HTERT RPE-1 (cell line): ENCODE results near the gene PLSCR2.
"Not testable (repeated sequence)": the region's sequence is repeated elsewhere in the genome, so short reads cannot be mapped to it uniquely, and the experiment has no call there.

Experiments
- in situ Hi-C: fragments of 300-500 bp; cut with MboI; formaldehyde crosslinking; loops from 4 replicates; pipeline ENCODE4 v1.14.3; 2020; ENCODE audit warnings: low sequenced_read_pairs

Gene PLSCR2

DNA sequence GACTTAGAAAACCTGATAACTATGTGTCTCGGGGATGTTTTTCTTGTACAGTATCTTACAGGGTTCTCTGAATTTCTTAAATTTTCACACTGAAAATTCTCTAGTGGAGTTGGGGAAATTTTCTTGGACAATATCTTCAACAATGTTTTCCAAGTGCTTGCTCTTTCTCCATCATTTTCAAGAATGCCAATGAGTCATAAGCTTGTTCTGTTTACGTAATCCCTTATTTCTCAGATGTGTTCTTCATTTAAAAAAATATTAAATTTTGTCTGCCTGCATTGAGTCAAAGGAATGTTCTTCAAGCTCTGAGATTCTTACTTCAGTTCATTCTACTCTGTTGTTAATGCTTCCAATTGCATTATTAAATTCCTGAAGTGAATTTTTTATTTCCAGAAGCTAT is 21.9 kb upstream of the PLSCR2 start:
- in situ Hi-C loops: no loop called here

DNA sequence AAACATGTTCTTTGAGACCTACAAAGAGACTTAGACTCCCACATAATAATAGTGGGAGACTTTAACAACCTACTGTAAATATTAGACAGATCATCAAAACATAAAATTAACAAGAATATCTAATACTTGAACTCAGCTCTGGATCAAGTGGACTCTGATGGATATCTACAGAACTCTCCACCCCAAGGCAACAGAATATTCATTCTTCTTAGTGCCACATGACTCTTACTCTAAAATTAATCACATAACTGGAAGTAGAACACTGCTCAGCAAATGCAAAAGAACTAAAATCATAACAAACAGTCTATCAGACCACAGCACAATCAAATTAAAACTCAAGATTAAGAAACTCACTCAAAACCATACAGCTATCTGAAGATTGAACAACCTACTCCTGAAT is 15.9 kb upstream of the PLSCR2 start:
- in situ Hi-C loops: no loop called here

DNA sequence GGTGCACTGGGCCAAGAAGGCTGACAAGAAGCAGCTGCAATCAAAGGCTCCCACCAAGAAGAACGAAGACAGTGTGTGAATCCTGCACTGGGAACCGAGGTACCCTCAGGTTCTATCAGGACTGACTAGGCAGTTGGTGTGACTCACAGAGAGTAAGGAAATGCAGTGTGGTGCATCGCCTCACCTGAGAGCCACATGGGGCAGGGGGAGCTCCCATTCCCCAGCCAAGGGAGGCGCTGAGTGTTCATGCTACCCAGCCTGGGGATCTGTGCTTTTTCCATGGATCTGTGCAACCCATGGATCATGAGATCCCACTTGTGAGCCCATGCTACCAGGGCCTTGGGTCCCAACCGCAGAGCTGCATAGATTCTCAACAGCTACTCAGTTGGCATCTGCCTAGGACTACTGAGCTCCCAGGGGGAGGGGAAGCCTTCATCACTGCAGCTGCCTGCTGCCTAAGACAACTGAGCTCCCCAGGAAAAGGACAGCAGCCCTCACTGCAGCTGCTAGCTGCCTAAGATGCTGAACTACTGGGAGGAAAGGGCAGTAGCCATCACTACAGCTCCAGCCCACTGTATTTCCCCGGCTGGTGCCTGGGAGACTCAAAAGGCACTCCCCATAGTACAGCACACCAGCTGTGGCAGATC is 6.9 kb upstream of the PLSCR2 start:
- in situ Hi-C loops: no loop called here

DNA sequence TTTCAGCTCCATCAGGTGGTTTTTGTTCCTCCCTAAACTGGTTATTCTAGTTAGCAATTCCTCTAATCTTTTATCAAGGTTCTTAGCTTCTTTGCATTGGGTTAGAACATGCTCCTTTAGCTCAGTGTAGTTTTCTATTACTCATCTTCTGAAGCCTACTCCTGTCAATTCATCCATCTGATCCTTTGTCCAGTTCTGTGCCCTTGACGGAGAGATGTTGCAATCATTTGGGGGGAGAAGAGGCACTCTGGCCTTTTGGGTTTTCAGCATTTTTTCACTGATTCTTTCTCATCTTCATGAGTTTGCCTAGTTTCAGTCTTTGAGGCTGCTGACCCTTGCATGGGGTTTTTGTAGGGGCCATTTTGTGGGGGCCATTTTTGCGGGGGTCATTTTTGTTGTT is 5.6 kb upstream of the PLSCR2 start:
- in situ Hi-C loops: not testable (repeated sequence)

DNA sequence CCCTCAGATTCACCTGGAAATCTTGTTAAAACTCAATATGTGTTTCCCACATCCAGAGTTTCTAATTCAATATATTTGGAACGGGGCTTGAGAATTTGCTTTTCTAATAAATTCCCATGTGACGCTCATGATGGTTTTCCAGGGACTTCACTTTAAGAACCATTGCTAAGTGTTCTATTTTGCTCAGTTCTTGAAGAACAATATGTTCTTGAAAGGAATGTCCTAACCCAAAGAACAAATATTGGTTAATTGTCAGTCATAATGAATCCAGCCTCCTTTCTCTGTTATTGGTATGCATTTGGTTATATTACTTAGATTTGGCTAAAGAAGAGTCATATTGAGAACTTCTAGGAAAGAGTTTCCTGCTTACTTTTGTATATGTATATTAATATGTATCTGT is 4.4 kb upstream of the PLSCR2 start:
- in situ Hi-C loops: no loop called here

DNA sequence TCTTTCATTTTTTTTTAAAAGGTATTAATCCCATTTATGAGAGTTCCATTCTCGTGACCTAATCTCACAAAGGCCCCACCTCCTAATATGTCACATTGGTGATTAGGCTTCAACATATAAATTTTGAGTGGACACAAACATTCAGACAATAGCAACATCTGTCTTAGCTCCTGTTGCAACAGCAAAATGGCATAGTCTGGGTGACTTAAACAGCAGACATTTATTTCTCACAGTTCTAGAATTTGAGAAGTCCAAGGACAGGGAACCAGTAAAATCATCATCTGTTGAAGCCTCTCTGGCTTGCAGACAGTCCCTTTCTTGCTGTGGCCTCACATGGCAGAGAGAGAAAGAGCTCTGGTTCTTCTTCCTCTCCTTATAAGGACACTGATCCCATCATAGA is 3.2 kb upstream of the PLSCR2 start:
- in situ Hi-C loops: no loop called here

DNA sequence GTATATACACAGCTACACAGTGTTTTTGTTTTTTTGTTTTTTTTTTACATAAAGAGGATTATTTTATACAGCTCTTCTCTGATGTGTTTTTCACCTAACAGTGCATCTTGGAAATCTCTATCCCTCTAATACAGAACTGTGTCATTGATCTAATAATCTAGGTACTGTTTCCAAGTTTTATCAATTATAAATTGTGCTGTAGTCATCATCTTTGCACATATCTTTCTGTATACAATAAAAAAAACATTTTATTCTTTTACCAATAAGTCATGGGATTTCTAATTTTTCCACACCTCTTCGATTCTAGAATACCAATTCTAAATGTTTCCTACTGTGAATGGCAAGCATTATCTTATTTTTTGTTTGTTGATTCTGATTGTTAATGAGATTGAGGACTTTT is 1.7 kb upstream of the PLSCR2 start:
- in situ Hi-C loops: no loop called here

DNA sequence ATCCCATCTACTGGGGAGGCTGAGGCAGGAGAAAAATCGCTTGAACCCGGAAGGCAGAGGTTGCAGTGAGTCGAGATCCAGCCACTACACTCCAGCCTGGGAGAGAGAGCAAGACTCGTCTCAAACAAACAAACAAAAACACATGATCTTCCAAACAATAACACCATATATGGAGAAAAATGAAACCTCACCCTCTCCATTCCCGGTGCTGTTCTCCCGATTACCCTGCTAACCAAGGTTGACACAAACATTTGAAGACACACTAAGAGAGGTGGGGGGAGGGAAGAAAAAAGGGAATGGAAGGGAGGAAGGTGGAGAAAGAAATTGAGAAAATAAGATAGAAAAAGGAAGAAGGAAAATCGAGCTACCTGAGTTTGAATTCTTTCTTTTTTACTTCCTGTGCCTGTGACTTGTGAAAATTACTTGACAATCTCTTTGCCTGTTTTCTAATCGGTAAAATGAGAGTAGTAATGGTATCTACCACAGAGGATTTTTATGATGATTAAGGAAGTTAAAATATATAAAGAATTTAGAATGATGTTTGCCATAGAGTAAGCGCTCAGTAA is 1.1 kb upstream of the PLSCR2 start:
- in situ Hi-C loops: no loop called here

DNA sequence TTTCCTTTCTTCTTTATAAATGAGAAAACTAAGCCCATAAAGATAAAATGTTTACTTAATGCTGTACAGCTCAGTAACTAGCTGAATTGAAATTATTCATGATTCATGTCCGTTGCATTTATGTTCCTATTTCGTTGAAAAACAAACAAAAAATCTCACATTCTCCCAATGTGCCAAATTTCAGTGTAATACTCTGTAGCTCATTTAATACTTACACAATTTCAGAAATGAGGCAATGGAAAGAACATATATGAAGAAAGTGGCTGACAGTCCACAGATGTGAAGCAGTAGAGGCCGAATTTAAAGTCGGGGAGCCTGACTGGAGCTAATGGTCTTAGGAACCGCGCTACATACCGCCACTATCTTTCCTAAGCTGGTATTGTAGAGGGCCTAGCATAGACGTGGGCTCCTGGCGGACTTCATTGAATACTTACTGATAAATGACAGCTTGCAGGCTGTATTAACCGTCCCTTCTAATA is 651 bp downstream of the PLSCR2 start:
- in situ Hi-C loops: no loop called here

DNA sequence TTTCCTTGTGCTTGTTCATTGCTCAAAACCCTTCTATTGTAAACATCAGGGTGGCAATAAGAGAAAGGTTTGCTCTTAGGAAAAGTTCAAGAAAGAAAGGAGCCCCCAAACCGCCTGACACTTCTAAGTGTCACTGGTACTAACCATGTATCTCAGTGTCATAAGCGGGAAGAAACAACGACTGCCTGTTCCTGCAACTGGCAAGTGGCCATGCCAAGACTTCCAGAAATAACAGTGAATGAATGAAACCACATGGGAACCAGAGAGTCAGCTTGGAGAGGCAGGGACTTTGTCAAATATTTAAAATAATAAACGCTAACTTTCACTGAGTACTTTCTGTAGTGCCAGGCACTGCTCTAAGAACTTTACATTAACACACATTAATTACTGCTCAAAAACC is 1.1 kb downstream of the PLSCR2 start:
- in situ Hi-C loops: no loop called here

DNA sequence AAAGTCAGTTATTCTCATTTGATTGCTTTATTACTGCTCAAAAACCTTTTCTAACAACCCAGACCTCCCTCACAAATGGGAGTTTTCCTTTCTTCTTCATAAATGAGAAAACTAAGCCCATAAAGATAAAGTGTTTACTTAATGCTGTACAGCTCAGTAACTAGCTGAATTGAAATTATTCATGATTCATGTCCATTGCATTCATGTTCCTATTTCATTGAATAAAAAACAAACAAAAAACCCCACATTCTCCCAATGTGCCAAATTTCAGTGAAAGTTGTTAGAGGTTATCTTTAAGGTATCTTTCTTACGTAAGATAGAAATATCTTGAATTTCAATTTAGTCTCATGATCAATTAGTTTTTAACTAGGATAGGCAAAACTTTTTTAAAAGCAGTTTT is 2.8 kb downstream of the PLSCR2 start:
- in situ Hi-C loops: no loop called here

DNA sequence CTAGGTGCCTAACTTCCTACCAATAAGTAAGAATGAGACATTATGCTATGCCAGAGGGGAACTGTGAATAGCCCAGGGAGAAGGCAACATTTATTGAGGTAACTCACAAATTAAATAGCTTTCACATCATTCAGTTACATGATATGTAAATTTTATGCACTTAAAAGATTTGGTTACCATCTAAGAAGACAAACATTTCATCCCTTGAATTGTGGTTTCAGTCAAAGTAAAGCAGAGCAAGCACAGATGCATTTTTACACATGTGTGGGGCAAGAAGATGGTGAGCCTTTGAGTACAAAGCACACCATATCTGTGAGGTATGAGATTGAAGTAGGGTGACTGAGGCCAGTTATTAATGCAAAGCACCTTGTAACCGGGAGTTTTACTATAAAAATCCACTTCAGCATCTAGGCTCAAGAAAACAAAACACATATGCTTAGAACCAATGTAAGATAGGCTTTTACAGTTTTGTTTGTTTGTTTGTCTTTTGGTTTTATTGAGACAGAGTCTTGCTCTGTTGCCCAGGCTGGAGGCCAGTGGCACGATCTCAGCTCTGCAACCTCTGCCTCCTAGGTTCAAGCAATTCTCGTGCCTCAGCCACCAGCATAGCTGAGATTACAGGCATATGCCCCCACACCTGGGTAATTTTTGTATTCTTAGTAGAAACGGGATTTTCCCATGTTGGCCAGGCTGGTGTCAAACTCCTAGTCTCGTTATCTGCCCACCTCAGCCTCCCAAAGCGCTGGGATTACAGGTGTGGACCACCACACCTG is 3.5 kb downstream of the PLSCR2 start:
- in situ Hi-C loops: no loop called here

DNA sequence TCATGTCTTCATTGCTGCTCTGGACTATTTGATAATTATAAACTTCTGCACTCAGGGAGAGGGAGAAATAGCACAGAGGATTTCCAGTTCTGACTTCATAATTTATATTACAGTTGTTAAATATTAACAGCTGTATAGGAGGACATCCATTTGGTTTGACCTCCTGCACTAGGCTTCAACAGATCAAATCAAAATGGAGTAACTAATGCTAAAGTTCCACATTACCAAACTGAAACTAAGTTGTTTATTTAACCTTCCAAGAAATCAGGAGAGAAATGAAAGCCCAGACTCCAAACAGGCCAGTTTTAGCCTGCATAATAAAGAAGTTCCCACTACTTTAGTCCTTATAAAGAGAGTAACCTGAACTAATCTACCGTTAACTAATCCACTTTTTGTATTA is 4.6 kb downstream of the PLSCR2 start:
- in situ Hi-C loops: no loop called here

DNA sequence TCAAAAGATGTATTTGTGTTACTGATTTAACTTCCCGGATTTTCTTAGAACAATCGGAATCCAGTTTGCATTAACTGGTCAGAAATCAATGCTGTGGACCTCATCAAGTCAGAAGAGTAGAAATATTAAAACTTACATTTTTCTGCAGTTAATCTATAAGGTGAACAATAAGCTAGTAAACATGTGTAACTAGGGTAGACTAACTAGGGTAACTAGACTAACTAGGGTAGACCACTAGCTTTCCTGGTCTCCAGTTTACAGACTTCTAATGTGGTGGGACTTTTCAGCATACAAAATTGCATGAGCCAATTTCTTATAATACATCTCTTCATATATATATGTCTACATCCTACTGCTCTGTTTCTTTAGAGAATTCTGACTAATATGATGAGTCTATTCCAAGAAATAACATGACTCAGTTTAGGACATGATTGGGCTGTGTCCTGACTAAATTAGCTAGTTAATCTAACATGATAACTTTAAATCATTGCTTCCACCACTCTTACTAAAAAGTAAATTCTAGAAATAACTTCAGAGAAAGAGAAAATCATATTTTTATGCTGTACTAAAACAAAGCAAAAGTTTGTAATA is 5.3 kb downstream of the PLSCR2 start:
- in situ Hi-C loops: no loop called here

DNA sequence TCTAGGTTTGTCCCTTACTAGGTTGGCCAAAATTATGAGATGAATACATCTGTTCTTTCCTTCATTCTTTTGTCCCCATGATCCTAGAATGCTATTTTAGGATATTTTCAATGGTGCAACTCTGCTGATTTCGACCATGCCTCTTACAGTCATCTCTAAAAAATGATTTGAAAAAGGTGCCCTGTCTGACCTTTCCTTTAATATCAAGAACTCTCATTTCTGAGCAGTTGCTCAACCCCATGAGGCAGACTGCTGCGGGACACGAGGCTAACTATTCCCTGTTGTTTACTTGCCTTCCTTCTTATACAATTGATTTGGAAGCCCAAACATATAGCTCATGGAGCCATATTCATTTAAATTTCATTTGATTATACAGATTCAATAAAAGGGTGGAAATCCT is 14.6 kb downstream of the PLSCR2 start:
- in situ Hi-C loops: no loop called here

DNA sequence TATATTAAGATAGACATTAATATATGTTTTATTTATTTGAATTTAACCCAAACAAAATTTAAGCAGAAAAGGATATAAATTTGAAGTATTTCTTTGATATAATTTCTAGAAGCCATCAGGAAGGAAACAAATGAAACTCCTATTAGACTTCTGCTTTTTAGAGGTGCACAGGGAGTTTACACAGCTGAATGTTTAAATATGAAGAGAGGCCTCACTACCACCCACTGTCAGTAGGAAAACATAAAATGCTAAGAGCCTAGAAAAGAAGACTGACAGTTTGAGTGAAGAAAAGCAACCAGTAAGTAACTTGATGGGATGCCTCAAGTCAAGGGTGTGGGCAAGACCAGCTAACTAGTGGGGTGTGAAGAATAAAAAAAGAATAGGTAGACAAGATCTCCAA is 19.7 kb downstream of the PLSCR2 start:
- in situ Hi-C loops: no loop called here

DNA sequence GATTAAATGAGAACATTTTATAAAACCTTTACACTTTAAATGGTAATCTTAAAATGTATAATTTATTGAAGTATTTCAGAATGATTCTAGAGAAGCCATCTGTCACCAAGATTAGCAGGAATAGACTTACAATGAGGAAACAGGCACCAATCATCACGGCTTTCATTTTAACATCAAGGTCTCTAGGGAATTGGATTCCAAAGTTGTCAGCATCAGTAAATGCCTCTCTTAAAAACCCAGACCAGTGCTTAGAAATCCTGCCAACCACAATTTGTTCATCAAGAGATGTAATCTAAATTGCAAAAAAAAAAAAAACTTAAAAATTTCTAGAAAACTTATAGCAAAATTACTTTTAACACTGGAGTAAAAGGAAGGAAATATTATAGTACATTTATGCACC is 20.3 kb downstream of the PLSCR2 start:
- in situ Hi-C loops: no loop called here

DNA sequence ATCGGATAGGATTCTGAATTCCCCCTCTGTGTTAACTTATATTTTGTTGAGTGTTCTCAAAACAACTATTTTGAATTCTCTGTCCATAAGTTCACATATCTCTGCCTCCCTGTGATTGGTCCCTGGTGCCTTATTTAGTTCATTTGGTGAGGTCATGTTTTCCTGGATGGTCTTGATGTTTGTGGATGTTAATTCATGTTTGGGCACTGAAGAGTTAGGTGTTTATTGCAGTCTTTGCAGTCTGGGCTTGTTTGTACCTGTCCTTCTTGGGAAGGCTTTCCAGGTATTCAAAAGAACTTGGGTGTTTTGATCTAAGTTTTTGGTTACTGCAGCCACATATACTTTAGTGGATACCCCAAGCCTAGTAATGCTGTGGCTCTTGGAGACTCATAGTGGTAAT is 23.3 kb downstream of the PLSCR2 start:
- in situ Hi-C loops: no loop called here

DNA sequence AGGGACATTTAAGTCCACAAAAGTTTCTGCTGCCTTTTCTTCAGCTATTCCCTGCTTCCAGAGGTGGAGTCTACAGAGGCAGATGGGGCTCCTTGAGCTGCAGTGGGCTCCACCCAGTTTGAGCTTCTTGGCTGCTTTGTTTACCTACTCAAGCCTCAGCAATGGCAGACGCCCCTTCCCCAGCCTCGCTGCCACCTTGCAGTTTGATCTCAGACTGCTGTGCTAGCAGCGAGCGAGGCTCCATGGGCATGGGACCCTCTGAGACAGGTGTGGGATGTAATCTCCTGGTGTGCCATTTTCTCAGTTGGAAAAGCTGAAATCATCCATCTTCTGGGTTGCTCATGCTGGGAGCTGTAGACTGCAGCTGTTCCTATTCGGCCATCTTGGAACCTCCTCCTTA is 29.1 kb downstream of the PLSCR2 start:
- in situ Hi-C loops: not testable (repeated sequence)

DNA sequence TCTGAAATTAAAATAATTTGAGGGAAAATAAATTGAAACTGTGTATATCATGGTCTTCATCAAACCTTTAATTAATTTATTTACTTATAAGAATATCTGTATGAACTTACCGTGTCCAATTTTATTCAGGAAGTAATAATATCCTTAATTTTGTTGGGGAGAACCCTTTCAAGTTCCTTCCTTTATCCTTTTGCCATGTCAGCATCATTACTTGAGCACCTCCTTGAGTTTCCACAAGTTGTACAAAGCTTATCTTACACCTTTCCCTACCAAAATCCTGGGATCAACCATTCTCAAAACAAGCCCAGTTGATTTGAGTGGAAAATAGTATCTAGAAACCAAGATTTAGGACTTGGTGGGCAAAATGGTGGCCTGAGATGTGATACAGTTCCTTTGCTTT is 37.3 kb downstream of the PLSCR2 start:
- in situ Hi-C loops: no loop called here

DNA sequence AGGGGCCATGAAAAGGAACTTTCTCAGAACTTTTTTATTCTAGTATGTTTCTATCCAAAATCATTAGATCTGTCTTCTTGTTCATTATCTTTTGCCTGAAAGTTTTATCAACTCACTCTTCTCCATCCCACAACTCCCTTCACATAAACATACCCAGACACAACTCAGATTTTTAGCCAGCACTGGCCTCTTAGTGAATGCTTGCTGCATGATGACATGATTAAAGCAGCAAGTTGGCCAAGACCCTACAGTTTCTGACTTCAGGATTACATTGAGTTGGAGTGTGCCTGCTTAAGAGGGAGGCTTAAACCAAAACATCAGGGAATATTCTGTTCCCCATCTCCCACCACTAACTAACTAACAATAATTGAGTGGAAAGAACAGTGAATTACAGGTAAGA is 38.1 kb downstream of the PLSCR2 start:
- in situ Hi-C loops: no loop called here

DNA sequence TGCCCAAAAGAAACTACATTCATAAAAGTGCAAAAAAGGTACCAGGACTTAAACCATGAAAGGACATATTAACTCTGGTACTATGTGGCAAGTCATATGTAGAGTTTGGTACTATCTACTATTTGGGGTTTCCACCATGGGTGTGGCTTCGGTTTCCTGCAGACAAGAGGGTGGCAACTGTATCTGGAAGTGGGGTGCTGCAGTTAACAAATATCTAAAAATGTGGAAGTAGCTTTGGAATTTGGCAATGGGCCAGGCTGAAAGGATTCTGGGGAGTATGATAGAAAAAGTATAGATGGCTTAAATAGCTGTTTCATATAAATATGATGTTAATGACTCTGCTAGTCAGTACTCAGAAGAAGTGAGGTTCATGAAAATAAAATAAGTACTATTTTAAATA is 44.0 kb downstream of the PLSCR2 start:
- in situ Hi-C loops: no loop called here
